ENCODE results near the gene IL18R1. TPM values are rescaled to one million over a fixed set of nuclear protein-coding genes. Genes with fewer than 3 reads are reported as not detected.

The IL18R1 gene
- polyA plus RNA-seq, 2 of the 4 experiments (the other 2 are of a cell fraction) = 0.87 to 2.6 TPM

DNA sequence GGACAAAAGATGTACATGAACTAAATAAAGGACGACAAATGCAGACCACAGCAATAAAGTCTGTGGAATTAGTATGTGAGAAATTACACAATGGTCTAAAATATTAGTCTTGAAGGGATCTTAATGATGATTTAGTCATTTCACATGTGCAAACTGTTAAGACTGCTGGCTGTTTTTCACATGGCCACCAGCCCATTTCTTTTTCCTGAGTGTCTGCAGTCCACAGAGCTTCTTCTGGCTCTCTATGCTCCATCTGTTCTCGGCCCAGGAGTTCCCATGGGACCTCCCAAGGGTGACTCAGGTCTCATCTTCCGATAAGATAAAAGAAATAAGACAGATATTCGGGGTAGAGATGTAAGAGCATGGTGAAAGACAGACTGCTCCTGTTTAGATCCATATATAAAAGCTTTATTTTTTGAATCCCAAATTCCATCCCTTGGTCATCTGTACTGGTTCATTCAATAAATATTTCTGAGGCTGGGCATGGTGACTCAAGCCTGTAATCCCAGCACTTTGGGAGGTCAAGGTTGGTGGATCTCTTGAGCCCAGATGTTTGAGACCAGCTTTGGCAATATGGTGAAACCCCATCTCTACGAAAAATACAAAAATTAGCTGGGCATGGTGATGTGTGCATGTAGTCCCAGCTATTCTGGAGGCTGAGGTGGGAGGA is 24.1 kb upstream of the IL18R1 start:
- DNase-seq (ENCODE audit: low read depth in 1 of 2, low spot score in 1 of 2) (no peak), ATAC-seq (no peak), FAIRE-seq (no peak)
- no peak overlapping the region for H3K27ac ChIP-seq
- TF ChIP-seq CBX2 (IDR thresholded peaks at IDR 0.05; ENCODE audit: borderline replicate concordance, low read depth) = no peak
- no peak for TF ChIP-seq ZNF302 (CRISPR knock-in tag; IDR thresholded peaks at IDR 0.05)
- no peak for TF ChIP-seq MAZ (IDR thresholded peaks at IDR 0.05; ENCODE audit: borderline replicate concordance, low read depth, low read length)
- no peak for TF ChIP-seq CHD2 (IDR thresholded peaks at IDR 0.05; ENCODE audit: low read length, partially characterized antibody)
- H3K4me1 ChIP-seq = peaks cover 6% of the 10 kb centered on the region; the same call in 2 of the 3 replicates
- no peaks in the 10 kb centered on the region for H3K9me3 ChIP-seq
- H3K4me3 ChIP-seq = no peak overlapping the region
- POLR2A ChIA-PET = no interaction called here
- under 1% methylated on average over 5 of the region's 5 CpGs for WGBS (ENCODE audit: missing lambda C conversion rate)
- CTCF ChIA-PET = interaction anchor here (1.1 kb wide), 1 partner anchor 80 kb away, joined by 4 read pairs; no protein-coding TSS in a partner anchor
- H3K4me2 ChIP-seq = no peak overlapping the region

DNA sequence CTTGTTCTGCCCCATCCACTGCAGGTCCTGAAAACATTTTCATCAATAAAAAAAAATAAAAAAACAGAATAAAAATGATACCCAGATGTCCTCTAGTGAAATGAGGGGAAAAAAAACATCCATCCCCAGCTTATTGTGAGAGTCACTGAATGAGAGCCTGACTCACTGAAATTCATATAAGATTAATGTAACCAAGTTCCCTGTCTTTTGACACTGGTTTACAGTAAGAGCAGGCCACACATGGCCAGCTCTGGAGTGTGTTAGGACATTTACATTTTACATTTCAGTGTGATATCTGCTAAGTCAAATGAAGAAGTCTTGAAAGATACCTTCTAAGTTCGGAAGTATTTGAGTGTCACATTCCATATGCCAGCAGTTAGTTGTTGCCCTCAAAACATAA is 21.1 kb upstream of the IL18R1 start:
- ATAC-seq (no peak), DNase-seq (ENCODE audit: low read depth in 1 of 2, low spot score in 1 of 2) (no peak), FAIRE-seq (no peak)
- no peak overlapping the region for H3K4me3 ChIP-seq
- H3K27ac ChIP-seq = no peak overlapping the region
- ChIA-PET POLR2A (no interaction called here), CTCF (interaction anchor here (0.9 kb wide), 1 partner anchor 27 kb away, joined by 3 read pairs; no protein-coding TSS in a partner anchor)
- WGBS (ENCODE audit: missing lambda C conversion rate) = 88% methylated on average over 1 of the region's 1 CpG
- TF ChIP-seq RAD21 (conservative IDR thresholded peaks at IDR 0.05 in 1 of 2, IDR thresholded peaks at IDR 0.05 in 1 of 2) = no peak
- peaks cover 20% of the 10 kb centered on the region for H3K4me1 ChIP-seq
- H3K4me2 ChIP-seq = no peak overlapping the region
- H3K9me3 ChIP-seq = no peaks in the 10 kb centered on the region

DNA sequence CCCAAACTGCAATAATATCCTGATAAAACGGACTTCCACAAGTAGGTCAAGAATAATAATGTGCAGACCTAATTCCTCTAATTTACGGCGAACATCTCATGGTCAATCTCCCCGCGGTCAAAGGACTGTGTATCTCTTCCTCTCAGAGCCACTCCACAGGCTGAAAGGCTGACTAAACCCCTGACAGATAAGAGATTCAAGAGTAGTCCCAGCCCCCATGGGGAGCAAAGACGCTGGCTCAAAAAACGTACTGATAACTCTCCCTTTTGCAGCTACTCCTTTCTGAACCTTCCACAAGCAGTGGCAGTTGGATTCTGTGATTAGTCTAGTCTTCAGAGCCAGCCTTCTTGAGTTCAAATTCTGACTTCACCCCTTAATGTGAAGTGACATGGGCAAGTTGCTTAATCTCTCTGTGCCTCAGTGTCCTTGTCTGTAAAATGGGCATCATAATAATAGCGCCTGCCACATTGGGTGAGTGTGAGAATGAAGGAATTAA is 19.7 kb upstream of the IL18R1 start:
- ATAC-seq (no peak), FAIRE-seq (no peak), DNase-seq (ENCODE audit: low read depth in 1 of 2, low spot score in 1 of 2) (no peak)
- H3K4me1 ChIP-seq = peaks cover 20% of the 10 kb centered on the region
- ChIA-PET CTCF (interaction anchor here (0.5 to 1.6 kb wide), 4 partner anchors 20 to 500 kb away, joined by 3 to 5 read pairs (median 3); partner anchors contain the start of gene IL18R1), POLR2A (no interaction called here)
- H3K27ac ChIP-seq = no peak overlapping the region; a peak in 1 of 6 replicates
- no peaks in the 10 kb centered on the region for H3K9me3 ChIP-seq
- H3K4me2 ChIP-seq = peak overlapping the region; percentile 72; the same call in 1 of the 3 replicates
- TF ChIP-seq HOXB13 (CRISPR knock-in tag; IDR thresholded peaks at IDR 0.05; ENCODE audit: low read depth) = no peak
- no peak overlapping the region for H3K4me3 ChIP-seq
- WGBS (ENCODE audit: missing lambda C conversion rate) = 81% methylated on average over 8 of the region's 8 CpGs

DNA sequence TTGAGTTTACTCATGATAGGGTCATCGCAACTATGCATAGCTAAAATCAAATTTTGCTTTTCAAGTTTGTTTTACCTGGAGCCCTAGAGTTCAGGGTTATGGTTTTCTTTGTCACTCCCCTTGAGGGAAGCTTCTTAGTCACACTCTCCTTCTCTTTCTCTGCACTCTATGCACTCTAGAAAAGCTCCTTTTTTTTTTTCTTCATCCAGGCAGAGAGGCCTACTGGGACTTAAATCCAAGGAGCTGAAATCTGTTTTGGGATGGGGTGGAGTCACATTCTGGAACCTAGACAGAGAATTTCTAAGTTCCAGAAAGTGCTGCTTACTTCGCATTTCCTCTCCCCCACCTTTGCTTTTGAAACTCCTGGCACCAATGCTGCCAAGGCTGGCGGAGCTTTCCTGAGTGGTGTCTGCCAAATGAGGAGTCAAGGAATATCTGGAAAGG is 19.1 kb upstream of the IL18R1 start:
- POLR2A ChIA-PET = no interaction called here
- H3K9me3 ChIP-seq = no peaks in the 10 kb centered on the region
- H3K4me1 ChIP-seq = peaks cover 20% of the 10 kb centered on the region
- no peak overlapping the region for H3K4me3 ChIP-seq
- H3K4me2 ChIP-seq = peak overlapping the region; percentile 72
- no peak for FAIRE-seq
- WGBS (ENCODE audit: missing lambda C conversion rate) = 39% methylated on average over 3 of the region's 3 CpGs
- peak overlapping the region in 1 of 2 experiments; percentile 44; a peak in 2 of 6 replicates for H3K27ac ChIP-seq
- TF ChIP-seq ZSCAN20 (CRISPR knock-in tag; IDR thresholded peaks at IDR 0.05) (no peak), RCOR1 (IDR thresholded peaks at IDR 0.05; ENCODE audit: low read depth, low read length) (no peak), MAFK (IDR thresholded peaks at IDR 0.05; ENCODE audit: partially characterized antibody) (no peak), MYC (IDR thresholded peaks at IDR 0.05; ENCODE audit: borderline replicate concordance, low read length) (no peak), FOSB (CRISPR knock-in tag; IDR thresholded peaks at IDR 0.05) (no peak), NFE2L2 (conservative IDR thresholded peaks at IDR 0.05; ENCODE audit: low read length) (no peak), SREBF2 (IDR thresholded peaks at IDR 0.05) (no peak), EP300 (IDR thresholded peaks at IDR 0.05) (no peak)
- TF ChIP-seq, protein P1, sequence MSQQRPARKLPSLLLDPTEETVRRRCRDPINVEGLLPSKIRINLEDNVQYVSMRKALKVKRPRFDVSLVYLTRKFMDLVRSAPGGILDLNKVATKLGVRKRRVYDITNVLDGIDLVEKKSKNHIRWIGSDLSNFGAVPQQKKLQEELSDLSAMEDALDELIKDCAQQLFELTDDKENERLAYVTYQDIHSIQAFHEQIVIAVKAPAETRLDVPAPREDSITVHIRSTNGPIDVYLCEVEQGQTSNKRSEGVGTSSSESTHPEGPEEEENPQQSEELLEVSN (IDR thresholded peaks at IDR 0.05; ENCODE audit: borderline replicate concordance, low read depth) = no peak
- peak; percentile 47 to 63; a peak in 5 of 6 replicates for ATAC-seq
- peak in 1 of 2 experiments; percentile 16 for DNase-seq (ENCODE audit: low read depth in 1 of 2, low spot score in 1 of 2)
- CTCF ChIA-PET = interaction anchor here (0.5 to 1.6 kb wide), 5 partner anchors 19 to 501 kb away, joined by 3 to 5 read pairs (median 3); partner anchors contain the start of gene IL18R1
